Measurements from ENCODE around the gene SUV39H2.
"Not testable (repeated sequence)": the region's sequence is repeated elsewhere in the genome, so short reads cannot be mapped to it uniquely, and the experiment has no call there.

SUV39H2 gene, protein sequence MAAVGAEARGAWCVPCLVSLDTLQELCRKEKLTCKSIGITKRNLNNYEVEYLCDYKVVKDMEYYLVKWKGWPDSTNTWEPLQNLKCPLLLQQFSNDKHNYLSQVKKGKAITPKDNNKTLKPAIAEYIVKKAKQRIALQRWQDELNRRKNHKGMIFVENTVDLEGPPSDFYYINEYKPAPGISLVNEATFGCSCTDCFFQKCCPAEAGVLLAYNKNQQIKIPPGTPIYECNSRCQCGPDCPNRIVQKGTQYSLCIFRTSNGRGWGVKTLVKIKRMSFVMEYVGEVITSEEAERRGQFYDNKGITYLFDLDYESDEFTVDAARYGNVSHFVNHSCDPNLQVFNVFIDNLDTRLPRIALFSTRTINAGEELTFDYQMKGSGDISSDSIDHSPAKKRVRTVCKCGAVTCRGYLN

DNA sequence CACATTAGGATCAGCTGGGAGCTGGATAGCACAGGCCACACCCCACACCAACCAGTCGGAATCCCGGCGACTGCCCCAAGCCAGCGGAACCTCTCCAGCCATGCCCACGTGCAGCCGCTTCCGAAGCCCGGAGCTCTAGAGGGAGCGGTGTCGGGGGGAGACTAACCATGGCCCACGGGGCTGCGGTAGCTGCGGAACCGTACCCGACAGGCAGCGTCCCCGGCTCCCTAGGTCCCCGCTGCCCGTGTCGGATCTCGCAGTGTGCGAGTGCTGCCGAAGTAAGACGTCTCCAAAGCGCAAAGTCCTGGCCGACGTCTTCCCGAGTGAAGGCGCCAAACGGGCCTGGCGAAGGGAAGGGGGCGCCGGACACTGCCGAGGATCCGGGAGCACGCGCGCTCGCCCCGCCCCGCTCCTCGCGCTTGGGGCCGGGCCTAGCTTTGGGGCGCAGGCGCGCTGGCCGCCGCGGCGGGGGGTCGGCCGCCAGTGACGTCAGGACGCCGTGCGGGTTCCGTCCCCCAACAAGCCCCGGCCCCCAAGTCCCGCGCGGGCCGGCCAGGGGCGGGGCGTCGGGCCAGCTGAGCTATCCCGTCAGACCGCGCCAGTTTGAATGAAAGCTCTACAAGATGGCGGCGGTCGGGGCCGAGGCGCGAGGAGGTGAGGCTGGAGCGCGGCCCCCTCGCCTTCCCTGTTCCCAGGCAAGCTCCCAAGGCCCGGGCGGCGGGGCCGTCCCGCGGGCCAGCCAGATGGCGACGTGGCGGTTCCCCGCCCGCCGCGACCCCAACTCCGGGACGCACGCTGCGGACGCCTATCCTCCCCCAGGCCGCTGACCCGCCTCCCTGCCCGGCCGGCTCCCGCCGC lies at the start of gene SUV39H2:
TSS of gene SUV39H2 (plus strand) at position 601 of the 858 bp plus-strand sequence. CDS start at position 624, 23 bp downstream.
- peak; percentile 92 for DNase-seq (ENCODE audit: low spot score)

DNA sequence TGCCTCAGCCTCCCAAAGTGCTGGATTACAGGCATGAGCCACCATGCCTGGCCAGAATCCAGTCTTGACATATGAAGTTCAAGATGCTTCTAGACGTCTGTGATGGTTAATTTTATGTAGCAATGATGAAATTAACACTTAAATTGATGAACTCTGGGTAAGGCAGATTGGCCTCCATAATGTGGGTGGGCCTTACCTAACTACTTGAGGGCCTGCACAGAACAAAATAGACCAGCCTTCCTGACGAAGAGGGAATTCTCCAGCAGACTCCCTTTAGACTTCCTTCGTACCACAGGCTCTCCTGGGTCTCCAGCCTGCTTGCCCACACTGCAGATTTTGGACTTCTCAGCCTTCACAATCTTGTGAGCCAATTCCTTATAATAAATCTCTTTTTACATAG lies 45.6 kb upstream of the SUV39H2 start:
- no peak for DNase-seq (ENCODE audit: low spot score)

- no peak for DNase-seq (ENCODE audit: low spot score)
These were observed 42.5 kb upstream of the SUV39H2 start for GRCh38 chr10:14836208-14836607.

DNA sequence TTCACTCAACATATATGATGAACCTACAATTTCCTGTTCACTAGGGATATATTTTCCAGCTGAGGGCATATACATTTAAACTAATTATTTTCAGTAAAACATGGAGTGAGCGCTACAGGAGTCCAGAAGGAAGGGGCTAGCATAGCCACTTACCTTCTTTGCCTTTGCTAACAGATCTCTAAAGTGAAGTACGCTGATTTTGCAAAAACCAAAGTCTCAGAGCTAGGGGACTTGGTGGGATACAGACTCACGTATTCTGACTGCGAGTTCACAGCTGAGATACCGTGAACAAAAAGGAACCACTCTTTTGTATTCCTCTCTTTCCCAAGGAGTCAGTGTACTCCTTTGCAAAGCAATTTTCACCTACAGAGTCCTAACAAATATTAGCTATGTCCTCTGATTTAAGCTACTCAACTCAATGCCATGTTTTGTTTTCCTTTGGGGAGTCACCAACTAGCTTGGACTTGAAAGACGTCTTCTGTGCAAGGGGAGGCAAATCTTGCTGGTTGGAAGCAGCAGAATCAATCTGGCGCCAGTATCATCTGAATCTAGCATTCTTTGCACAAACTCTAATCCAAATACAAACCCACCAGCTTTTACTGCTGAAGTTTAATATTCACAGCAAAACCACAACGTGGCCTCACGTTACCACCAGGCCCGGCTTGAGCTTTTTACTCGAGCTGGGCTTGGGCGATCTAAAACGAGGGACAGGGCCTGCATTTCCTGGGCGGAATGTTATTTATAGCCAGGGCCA lies 41.5 kb upstream of the SUV39H2 start:
- DNase-seq (ENCODE audit: low spot score) = no peak

DNA sequence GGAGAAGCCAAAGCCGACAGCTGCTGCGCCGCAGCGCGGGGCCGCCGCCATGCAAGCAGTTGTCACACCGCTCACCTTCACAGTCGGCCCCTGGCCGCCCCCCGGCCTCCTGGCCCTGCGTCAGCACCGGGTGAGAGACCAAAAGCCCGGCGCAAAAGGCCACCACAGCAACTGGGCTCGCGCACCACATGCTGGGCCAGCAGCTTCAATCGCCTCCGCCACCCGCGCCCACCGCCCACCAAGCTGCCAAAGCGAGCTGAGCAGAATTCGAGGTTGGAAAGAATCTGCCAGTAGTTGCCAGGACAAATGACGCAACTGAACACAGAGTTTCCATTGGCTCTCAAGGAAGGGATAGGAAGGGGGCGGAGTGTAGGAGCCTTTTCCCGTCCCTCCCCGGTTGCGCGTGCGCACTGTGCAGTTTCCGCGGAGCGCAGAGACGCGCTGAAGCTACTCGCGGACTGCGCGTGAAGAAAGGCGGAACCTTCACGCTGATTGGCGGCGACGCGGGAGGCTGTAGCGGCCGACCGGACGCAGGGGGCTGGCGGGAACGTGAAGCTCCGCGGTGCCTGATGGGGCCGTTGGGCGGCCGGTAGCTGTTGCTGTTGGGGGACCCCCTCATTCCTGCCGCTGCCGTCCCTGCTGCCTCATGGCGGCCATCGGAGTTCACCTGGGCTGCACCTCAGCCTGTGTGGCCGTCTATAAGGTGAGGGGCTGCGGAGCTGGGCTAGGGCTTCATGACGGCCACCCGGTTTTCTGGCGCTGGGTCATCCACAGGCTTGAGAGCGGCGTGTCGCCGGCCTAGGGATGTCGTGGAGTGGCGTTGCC lies 40.7 kb upstream of the SUV39H2 start, which contains the start of the genes CDNF, HSPA14 and MSANTD7:
TSS of gene CDNF (minus strand) at position 281 of the 825 bp plus-strand sequence. CDS start at position 190, 91 bp downstream.
TSS of gene HSPA14 (plus strand) at position 550 of the 825 bp plus-strand sequence. CDS start at position 647, 97 bp downstream.
TSS of gene MSANTD7 (plus strand) at position 550 of the 825 bp plus-strand sequence. CDS start 3,979 bp downstream, outside the sequence.
- DNase-seq (ENCODE audit: low spot score) = peak; percentile 99

- DNase-seq (ENCODE audit: low spot score) = no peak
These were observed 39.9 kb upstream of the SUV39H2 start for GRCh38 chr10:14838582-14839304.

DNA sequence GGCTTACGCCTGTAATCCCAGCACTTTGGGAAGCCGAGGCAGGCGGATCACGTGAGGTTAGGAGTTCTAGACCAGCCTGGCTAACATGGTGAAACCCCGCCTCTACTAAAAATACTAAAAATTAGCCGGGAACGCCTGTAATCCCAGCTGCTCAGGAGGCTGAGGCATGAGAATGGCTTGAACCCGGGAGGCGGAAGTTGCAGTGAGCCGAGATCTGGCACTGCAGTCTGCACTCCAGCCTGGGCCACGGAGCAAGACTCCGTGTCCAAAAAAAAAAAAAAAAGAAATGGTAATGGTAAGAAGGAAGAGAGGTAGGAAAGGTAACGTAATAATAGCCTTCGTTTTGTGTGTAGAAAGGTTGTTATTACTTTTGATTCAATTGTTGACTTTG lies 39.4 kb upstream of the SUV39H2 start:
- no peak for DNase-seq (ENCODE audit: low spot score)

GRCh38 chr10:14840178-14840577 lies 38.5 kb upstream of the SUV39H2 start:
- DNase-seq (ENCODE audit: low spot score) = no peak

- DNase-seq (ENCODE audit: low spot score) = no peak
These were observed 35.2 kb upstream of the SUV39H2 start for GRCh38 chr10:14843327-14843988.

DNA sequence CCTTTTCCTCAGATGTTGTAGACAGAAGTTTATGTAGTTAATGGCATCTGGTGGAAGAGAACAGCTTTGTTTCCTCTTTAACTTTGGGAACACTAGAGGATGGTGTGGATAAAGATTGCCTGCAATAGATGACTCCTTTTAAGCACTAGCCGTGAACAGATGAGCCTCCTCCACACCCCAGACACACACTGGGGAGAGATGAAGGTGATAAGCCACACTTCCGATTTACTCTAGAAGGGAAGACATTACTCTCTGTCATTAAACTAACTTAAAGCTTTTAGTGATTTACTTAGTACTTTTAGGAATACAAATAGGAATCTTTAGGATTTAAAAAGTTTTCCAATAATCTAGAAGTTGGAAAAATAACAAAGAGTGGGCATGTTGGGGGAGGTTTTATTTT lies 33.7 kb upstream of the SUV39H2 start:
- DNase-seq (ENCODE audit: low spot score) = no peak

GRCh38 chr10:14852236-14852635 lies 26.4 kb upstream of the SUV39H2 start:
- no peak for DNase-seq (ENCODE audit: low spot score)

GRCh38 chr10:14855453-14855852 lies 23.2 kb upstream of the SUV39H2 start:
- no peak for DNase-seq (ENCODE audit: low spot score)

DNA sequence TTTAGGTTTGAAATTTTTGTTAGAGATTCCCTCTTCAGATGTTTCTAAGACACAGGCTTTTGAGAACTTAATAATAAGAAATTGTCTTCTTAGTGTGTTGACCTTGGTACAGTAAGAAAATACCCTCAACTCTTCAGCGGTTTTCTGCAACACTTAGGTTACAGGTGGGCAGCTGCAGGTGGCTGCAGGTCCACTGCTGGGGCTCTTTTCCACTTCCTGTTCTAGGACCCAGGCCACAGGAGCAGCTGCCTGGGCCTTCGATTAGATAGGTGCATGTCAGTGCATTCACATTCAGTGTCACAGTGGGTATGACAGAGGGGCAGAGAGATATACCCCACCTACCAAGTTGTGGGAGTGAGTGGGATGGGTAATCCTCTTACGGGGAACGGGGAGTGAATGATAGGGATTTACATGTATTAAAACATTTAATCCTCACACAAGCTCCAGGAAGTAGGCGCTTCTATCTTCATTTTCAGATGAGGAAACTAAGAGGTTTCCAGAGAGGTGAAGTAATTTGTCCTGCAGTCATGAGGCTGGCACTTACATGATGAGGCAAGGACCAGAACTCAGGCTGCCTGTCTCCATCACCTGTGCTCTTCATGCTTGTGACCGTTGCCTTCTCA lies 20.2 kb upstream of the SUV39H2 start:
- no peak for DNase-seq (ENCODE audit: low spot score)

DNA sequence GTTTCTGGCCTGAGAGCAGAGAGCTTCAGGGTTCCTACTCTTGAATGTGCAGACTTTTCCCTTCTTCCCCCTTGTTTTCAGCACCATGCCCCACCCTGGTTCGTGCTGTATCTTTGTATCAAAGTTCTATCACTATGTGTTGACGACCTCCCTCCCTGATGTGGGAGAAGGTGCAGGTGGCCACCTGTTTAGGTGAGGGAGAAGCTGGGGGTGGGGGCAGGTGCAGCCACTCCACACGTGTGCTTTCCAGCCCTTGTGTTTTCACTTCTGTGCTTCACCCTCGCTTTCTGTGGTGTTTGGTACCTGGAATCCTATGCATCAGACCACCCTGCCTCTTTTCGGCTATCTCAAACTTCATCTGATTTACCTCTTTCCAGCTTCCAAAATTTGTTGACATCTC lies 19.6 kb upstream of the SUV39H2 start:
- DNase-seq (ENCODE audit: low spot score) = no peak

- DNase-seq (ENCODE audit: low spot score) = no peak
These were observed 18.9 kb upstream of the SUV39H2 start for GRCh38 chr10:14859775-14860174.

- peak; percentile 19 for DNase-seq (ENCODE audit: low spot score)
These were observed 17.9 kb upstream of the SUV39H2 start for GRCh38 chr10:14860791-14861190.

DNA sequence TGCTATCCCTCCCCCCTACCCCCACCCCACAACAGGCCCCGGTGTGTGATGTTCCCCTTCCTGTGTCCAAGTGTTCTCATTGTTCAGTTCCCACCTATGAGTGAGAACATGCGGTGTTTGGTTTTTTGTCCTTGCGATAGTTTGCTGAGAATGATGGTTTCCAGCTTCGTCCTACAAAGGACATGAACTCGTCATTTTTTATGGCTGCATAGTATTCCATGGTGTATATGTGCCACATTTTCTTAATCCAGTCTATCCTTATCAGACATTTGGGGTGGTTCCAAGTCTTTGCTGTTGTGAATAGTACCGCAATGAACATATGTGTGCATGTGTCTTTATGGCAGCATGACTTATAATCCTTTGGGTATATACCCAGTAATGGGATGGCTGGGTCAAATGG lies 14.2 kb upstream of the SUV39H2 start:
- DNase-seq (ENCODE audit: low spot score) = not testable (repeated sequence)

DNA sequence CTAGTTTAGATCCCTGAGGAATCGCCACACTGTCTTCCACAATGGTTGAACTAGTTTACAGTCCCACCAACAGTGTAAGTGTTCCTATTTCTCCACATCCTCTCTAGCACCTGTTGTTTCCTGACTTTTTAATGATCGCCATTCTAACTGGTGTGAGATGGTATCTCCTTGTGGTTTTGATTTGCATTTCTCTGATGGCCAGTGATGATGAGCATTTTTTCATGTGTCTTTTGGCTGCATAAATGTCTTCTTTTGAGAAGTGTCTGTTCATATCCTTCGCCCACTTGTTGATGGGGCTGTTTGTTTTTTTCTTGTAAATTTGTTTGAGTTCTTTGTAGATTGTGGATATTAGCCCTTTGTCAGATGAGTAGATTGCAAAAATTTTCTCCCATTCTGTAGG lies 13.8 kb upstream of the SUV39H2 start:
- DNase-seq (ENCODE audit: low spot score) = not testable (repeated sequence)

DNA sequence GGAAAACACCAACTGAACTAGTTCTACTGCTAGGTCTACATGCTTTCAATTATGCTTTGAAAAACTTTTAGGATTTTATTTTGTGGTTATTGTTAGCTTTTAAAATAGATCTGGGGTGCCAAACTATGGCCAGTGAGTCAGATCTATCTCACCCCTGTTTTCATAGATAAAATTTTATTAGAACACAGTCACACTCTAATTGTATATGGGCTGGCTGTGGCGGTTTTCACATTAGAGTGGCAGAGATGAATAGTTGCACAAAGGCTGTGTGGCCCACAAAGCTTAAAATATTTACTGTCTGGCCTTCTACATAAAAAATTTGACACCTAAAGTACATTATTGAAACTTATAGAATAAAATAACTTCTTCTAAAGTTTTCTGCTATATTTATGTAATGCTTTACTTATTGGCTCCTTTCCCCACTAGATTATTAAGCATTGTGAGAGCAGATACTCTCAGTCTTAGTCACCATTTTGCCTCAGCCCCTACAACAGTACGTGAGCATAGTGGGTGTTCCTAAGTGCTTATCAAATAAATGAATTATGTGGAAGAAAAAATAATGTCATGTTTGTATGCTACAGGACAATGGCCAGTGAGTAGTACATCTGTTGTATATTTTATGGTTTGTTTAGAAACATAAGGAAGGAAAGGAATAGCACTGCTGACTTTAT lies 5.4 kb upstream of the SUV39H2 start:
- DNase-seq (ENCODE audit: low spot score) = no peak

Measured in LoVo (cell line).